GM19023 (cell line): ENCODE data around the gene STK39.
A peak's percentile ranks its signal among the peaks of the same experiment; 100 is the strongest.
"Not testable (repeated sequence)": the region's sequence is repeated elsewhere in the genome, so short reads cannot be mapped to it uniquely, and the experiment has no call there.

ENCODE experiments used
- ATAC-seq: cut with Tn5 transposase; IDR thresholded peaks from one replicate; pipeline ENCODE4 v1.9.1; 2021; ENCODE audit warnings: mild to moderate bottlenecking, moderate library complexity; ENCODE audit not compliant: unreplicated experiment

The STK39 gene

DNA sequence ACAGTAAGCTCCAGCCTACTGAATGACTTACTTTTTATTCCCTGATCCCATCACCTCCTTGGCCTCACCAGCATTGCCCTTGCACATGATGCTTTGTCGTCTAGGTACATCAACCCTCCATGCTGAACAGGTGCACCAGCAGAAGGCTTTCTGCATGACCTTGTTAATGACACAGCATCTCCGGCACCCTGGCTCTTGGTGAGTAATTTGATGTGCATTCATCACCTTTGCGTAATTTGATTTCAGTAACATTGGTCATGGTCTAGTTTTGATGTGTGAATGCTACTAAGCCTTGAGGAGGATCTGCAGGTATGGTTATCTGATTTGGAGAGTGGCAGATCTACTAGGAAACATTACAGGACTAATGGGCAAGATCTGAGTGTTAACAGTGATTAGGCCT lies 103.6 kb downstream of the STK39 start:
- no peak for ATAC-seq

DNA sequence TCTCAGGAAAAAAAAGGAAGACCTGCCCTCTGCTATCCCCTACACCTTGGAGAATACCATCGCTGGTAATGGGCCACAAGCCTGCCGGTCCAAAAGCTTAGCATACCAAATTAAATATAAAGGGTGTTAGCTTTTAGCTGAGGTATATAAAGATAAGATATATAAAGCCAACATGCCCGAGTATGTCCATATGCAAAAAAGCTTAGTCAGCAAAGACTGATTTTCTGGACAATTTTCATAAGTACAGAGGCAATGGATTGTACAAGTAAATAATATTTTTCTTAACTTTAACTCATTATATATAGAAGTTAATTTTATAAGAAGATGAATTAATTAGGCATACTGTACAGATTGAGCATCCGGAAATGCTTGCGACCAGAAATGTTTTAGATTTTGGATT lies 106.5 kb downstream of the STK39 start:
- no peak for ATAC-seq

DNA sequence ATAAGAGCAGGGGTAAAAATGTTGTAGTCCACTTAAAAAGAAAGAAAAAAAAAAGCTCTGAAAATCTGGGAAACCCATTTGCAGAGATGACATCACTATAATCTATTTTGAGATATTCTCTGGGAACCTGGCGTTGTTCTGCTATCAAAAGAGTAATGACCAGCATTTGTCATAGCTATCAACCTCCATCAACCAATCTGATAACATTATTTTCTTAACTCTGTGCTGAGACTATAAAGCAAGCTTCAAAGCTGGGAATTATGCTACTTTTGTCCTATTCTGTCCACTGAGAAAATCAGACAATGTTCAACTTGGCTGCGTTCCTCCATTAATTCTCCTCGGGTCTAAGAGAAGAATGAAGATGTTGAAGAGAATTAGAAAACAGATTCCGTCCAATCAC lies 107.5 kb downstream of the STK39 start:
- ATAC-seq: no peak

DNA sequence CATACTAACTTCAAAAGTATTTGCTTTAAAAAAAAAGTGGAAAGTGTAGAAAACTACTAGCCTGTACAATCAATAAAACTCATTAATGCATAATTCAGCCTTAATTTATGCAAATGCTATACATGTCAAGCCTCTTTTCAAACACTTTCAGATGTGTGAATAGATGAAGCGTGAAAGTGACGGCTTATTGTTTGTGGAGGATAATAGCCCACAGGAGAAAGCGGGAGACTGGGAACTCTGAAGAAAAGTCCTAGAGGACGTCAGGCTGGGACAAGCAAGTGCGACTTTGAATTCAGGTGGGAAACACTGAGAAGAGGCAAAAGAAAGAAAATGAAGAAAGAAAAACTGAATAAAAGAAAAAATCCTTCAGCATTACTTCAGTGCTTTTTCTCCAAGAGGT lies 108.5 kb downstream of the STK39 start:
- no peak for ATAC-seq

DNA sequence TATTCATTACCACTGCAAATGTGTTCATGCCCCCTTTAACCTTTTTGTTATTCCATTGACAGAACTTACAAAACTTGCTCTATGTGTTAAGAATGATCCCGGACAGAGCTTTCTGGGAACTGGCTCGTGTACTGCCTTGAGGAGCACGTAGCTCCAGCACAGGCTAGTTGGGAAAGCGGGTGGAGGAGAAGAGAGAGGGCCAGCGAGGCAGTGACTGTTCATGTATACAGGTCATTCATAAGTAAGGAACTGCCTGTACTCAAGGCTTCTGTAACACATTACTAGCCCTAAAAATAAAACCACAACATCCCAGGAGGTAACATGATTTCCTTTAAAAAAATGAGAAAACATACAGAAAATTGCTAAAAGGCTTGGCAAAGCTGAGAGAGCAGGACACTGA lies 109.0 kb downstream of the STK39 start:
- ATAC-seq: no peak

DNA sequence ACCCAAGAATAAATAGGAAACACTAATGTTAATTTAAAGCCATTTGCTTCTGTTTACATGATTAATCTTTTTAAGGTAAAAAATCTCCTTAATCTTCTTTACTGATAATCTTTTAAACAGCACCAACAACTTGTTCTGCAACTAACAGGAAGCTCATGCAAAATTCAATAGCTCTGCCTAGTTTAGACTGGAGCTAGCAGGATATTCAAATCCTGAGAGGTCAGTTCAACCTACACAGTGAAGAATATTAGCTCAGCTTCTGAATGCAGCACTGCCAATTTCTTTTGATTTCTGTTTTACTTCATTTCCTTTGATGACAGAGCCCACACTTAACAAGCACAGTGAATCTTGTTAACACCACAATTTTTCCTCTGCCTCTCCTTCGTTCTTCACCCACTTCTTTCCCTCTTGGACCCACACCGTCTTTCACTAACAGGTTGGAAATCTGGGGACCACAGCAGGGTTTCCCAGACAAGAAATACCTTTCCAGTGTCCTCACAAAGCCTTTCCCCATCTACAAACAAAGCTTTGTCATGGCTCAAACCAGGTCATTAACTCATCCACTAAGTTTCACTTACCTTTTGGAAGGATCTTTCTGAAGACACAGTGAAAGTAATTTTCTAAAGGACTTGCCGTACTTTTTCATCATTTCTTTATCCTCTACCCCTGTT lies 109.8 kb downstream of the STK39 start:
- no peak for ATAC-seq

DNA sequence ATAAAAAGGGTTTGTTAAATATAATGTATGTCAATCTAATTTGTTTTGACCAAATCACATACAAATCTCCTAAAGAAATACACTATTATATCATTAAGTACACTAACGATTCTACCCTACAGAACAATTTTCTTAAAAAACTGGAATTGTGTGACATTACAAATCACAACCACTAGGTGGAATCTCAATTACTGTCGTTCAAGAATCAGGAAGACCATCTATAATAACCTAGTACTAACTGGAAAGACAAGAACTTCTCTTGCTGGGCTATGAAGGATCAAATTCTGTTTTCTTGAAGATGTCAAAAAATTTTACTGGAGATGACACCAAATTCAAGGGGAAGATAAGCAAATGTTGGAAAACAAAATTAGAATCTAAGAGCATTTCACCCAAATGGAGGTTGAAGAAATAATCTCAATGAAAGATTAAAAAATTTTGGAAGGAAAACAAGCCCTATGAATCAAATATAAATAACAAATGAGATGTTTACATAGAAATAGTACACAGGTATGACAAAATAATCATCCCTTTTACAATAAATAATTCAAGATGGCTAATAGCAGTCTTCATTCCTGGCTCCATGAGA lies 110.9 kb downstream of the STK39 start:
- no peak for ATAC-seq

DNA sequence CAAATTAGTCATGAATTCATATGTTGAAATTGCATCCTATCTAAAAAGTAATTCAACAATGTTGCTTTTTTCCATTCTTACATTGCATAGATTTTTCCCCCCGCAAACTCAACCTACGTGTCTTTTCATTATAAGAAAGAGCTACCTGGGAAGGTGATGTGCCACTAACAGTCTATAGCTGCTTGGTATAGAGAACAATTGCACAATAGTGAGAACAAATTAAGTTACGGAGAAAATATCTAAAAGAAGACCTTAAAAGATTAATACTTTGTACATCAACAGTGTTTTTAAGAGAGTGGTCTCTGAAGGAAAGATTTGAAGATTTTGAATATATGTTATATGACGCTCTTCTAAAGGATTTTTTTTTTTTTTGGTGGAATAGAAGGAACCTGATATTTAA lies 111.8 kb downstream of the STK39 start:
- no peak for ATAC-seq

DNA sequence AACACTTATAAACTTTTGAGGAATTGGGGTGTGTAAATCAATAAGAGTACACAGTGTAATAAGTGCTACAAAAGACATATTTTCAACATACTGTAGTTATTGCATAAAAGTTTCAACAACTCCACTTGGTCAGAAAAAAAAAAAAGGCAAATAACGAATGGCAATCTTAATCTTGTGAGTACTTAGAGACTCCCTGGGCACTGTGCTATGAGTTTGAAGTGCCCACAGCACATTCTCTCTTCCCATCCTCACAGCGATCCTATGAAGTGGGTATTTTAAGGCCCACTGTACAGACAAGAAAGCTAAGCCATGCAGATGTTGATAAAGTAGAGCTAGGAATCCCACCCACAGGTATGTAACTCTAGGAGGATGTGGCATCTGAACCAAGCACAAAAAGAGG lies 112.3 kb downstream of the STK39 start:
- ATAC-seq: no peak

DNA sequence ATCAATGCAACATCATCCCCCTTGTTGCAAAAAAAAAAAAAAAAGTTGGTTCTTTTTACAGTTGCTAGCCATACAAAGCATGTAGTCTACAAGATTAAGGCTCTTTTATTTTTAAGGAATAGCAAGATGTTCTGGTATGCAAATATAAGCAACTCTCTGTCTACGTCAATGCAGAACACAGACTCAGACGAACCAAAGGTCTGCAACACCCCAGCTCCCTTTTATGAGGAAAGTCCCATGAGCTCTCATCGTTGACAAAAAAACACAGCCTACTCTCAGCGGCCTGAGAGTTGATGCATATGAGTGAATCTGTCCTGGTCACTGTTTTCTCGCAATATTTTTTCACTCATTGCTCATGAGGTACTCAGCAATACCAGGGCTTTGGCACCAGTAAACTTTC lies 112.9 kb downstream of the STK39 start:
- ATAC-seq: no peak

DNA sequence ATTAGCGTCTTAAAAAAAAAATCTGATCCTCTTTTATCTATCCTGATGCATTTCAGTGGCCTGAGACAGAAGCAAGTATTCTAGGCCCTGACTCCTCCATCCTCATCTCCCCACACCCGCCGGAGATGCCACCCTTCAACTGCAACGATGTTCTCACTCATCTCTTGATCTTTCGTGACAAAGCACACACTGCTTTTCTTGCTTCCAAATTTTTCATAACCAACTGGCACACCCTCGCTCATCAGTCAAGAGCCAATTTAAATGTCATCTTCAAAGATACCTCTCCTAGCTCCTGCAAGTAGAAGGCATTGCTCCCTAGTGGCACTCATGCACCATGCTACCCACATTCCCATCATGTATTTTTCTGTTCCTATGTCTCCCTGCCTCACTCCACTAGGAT lies 115.0 kb downstream of the STK39 start:
- no peak for ATAC-seq

DNA sequence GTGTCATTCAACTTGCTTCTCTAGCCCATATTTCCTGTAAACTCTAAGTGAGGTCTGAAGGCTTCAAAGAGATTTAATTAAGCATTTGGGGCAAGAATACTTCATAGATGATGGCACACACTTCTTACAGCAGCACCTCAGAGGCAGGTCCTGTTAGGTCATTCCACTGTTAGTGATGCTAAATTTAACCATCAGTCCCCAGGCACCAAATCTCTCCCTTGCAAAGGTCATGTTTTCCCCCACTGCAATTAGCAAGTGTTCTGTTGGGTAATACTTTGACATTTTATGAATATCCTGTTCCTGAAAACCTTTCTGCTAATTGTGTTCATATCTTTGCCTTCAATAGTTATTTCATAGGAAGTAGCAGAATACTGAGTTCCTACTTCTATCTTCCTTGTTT lies 117.0 kb downstream of the STK39 start:
- no peak for ATAC-seq

DNA sequence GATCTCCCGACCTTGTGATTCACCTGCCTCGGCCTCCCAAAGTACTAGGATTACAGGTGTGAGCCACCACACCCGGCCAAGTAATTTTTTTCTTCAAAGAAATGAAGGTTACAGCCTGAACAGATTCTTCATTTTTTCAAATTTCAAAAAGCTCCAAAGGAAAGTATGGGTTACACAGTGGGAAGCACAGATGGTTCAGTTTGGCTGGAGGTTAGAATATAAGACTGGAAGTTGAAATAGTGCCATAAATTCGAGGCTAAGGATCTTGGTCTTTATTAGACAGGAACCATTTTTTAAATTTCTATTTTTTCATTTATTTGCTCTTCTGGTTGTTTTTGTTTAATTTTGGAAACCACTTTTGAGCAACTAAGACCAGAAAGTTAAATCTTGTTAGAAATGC lies 120.0 kb downstream of the STK39 start:
- ATAC-seq: no peak

DNA sequence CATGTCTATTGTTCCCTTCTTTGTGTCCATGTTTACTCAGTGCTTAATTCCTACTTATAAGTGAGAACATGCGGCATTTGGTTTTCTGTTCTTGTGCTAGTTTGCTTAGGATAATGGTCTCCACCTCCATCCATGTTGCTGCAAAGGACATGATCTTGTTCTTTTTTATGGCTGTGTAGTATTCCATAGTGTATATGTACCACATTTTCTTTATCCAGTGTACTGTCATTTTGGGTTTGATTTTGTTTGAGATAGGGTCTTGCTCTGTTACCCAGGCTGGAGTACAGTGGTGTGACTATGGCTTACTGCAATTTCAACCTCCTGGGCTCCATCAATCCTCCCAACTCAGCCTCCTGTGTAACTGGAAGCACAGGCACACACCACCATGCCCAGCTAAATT lies 125.2 kb downstream of the STK39 start:
- ATAC-seq: not testable (repeated sequence)

DNA sequence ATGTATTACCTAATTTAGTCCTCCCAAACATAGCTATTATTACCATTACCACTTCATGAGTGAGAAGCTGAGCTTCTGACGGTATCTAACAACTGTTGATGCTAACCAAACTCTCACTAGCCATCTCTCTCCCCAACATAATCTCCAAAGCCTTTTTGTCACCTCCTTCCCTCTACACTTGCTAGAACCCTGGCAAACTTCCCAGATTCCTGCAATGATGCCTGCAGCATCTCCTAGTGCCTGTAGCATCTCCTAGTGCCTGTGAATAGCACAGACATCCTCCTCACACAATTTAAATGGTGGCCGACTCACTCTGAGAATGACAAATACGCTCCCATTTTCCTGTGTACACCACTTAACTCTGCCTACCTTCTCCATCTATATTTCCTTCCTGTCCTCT lies 126.7 kb downstream of the STK39 start:
- ATAC-seq: no peak

DNA sequence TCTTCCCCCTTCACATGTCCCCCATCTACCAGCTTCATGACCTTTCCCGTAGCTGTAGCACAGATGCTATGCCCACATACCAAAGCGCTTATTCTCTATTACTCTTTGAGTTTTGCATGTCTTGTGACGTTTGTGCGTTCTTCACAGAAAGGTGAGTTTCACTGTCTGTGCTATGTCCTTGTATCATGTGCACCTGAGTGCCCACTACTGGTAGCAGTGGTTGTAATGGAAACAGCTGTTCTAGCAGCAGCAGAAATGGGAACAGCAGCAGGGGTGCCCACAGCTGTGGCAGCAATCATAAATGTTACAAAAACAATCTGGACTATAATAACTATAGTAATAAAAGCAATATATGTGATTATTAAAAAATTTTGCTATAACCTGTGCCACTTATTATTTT lies 127.1 kb downstream of the STK39 start:
- no peak for ATAC-seq

DNA sequence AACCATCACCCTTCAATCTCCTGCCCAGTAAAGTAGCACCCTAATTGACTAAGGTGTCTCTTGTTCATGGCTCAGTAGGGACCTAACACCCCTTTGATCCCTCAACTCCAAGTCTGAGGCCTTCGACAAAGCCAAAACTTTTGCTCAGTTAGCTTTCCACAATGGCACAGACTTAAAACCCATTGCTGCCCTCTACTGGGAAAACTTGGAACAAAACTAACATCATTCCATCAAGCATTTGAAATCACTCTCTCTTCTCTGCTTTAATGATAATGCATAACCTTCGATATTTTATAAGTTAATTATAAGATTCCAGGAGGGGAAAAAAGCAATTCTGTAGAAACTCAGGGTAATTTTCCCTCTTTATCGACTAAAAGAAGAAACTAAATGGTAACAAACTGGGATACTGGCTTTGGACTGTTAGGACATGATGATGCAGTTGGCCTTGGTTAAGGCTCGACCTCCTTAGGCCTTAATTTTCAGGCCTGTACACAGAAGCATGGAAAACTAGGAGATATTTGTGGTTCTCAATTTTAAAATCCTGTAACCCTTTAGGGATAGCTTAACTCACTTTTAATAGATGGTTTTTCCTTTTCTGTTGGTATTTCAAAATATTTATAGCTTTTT lies 127.8 kb downstream of the STK39 start:
- no peak for ATAC-seq

DNA sequence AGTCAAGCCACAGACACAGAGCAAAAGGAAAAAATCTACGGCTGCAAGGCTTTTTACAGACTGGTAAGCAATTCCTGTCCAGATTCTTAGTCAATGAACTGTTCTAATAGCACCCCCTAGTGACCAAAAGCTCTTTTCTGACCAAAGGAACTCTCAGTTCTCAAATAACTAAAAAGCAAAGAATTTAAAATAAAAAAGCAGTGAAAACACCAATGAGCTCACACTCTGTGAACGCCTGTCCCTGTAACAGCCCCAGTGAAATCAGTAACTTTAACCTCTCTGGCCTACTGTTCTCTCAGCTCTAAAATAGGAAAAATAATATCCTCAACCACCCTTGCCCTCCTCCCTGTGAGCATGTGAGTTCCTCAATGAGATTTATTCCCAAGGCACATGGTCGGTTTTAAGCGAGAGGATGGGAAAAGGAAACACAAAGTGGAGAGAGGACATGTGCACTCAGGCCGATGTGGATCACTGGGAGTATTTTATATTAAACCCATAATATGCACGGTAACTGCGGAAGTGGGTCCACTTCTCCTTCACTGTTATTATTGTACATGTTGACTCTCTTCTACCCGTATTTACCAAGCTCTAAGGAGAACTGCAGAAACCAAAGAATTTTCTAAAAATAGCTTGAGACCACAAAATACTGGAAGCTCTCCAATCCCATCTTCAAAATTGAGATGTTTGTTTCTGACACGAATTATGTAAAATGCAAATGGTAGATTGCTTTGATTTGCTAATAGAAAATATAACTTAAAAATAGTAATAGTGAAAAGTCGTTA lies 128.5 kb downstream of the STK39 start:
- ATAC-seq: peak; percentile 78

DNA sequence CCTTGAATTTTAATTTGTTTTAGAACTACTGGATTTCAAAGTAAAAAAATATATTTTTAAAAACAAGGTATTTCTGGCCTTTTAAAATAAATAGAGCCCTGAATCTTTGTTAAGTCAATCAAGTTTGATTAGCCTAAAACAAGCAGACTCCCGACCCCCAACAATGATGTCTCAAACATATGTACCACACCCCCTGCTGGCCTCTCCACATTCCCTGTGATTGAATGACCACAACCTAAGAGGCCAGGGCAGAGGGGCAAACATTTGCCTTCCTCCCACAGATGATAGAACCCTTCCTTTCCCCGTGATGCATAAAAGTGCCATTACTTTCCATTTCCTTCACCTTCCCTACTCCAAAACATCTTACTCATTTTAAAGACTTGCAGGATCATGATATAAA lies 130.9 kb downstream of the STK39 start:
- no peak for ATAC-seq

DNA sequence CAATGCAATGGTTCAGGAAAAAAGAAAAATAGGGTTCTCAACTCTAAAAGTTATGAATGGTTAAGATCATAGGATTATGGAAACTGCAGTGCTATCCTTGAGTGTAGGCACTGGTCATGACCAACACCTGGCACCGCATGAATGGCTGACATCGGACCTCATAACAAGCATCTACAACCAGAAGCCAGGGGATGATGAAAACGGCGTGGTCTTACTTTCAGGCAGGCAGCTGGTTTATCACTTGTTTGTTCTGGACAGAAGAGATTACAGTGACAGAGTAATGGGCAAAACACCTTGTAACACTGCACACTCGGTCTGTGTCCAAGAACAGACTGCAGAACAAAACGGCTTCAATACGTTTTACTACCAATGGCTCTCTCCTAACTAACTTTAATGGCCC lies 132.8 kb downstream of the STK39 start:
- ATAC-seq: no peak

DNA sequence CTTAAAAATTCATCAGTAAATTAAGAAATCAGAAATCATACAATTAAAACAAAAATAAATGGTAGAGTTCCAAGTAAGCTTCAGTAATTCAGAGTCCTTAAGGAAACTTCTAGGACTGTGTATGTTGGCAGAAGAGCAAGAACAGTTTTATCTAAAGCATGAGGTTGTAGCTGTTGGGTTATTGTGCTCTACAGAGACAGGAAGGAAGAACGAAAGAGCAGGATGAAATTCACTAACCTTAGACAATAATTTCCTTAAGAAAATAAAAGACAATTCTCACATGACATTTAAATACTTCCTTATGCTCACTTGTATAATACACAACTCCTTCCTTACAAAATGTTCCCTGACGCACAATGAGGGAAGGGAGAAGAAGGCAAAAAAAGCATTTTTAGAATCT lies 133.4 kb downstream of the STK39 start:
- no peak for ATAC-seq

DNA sequence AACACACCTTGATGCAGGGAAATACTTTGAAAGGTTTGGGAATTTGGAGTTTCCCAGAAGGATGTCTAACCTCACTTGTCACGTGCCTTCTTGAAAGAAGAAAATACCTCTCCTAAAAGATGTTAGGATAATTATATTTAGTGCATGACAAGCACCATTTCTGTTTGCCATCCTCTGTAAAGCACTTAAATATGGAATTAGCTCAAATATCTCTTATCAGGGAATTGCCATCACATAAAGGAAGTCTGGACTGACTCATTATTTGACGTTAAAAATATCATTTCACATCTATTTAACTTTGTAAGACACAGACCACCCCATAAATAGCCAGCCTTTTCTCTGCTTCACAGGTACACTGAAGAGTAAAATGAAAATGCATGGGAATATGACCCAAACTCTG lies 140.1 kb downstream of the STK39 start:
- no peak for ATAC-seq
